SK-N-SH (cell line): Measurements from ENCODE around the gene IST1. TPM values are rescaled to one million over a fixed set of nuclear protein-coding genes. Genes with fewer than 3 reads are reported as not detected.

Experiments
- CTCF ChIA-PET: fragments of 300-600, 350-600 bp; formaldehyde crosslinking; extraction: SDS; loops from one replicate; lab custom pipeline; 2021; lab: Yijun Ruan, JAX
- POLR2A ChIA-PET: fragments of 350-600 bp; sonication (Branson Sonifier 250); formaldehyde crosslinking; extraction: SDS; loops from one replicate; lab custom pipeline; 2020; ENCODE audit warnings: antibody characterized with exemption, inconsistent platforms; lab: Yijun Ruan, JAX
- DNase-seq: peaks from one replicate; pipeline ENCODE4 v3.0.0; 2012
- H2AFZ ChIP-seq: fragments of 200-600 bp; sonication (generic); 2 replicates; pipeline ENCODE4 v1.8.1; 2016; ENCODE audit warnings: antibody characterized with exemption, mild to moderate bottlenecking, low read depth
- H3F3A ChIP-seq: fragments of 200-600 bp; sonication (generic); replicated peaks from 2 replicates; pipeline ENCODE3; 2016; ENCODE audit warnings: antibody characterized with exemption, mild to moderate bottlenecking; ENCODE audit not compliant: insufficient read depth
- H3K27ac ChIP-seq, 2 experiments: fragments of 200-500 bp in 1 of 2; fragments of 200-600 bp in 1 of 2; sonication (Bioruptor generic) in 1 of 2; sonication (generic), shearing (Covaris generic) in 1 of 2; 2 replicates each; pipeline versions ENCODE4 v1.5.1 to v1.6.1; 2014 to 2016; ENCODE audit warnings: low read depth in 2 of 2, inconsistent platforms in 1 of 2, low read length in 1 of 2, mild to moderate bottlenecking in 1 of 2, mixed read lengths in 1 of 2
- H3K27me3 ChIP-seq: fragments of 200-600 bp; sonication (generic), shearing (Covaris generic); 2 replicates; pipeline ENCODE4 v1.6.1; 2016; ENCODE audit warnings: mixed run types; ENCODE audit not compliant: insufficient read depth
- H3K36me3 ChIP-seq, 2 experiments: fragments of 200-500 bp in 1 of 2; fragments of 200-600 bp in 1 of 2; sonication (Bioruptor generic) in 1 of 2; sonication (generic) in 1 of 2; replicated peaks in 1 of 2; 2 replicates each; pipeline versions ENCODE3 to v1.5.1; 2014 to 2016; ENCODE audit warnings: low read length in 1 of 2, mild to moderate bottlenecking in 1 of 2; ENCODE audit not compliant: insufficient read depth in 2 of 2, control insufficient read depth in 1 of 2
- H3K4me1 ChIP-seq, 2 experiments: fragments of 200-500 bp in 1 of 2; fragments of 200-600 bp in 1 of 2; sonication (Bioruptor generic) in 1 of 2; sonication (generic), shearing (Covaris generic) in 1 of 2; 2 replicates each; pipeline versions ENCODE4 v1.5.1 to v1.6.1; 2014 to 2016; ENCODE audit warnings: low read depth in 1 of 2, low read length in 1 of 2, mixed run types in 1 of 2; ENCODE audit not compliant: insufficient read depth in 2 of 2, control insufficient read depth in 1 of 2
- H3K4me2 ChIP-seq: fragments of 200-600 bp; sonication (generic), shearing (Covaris generic); 2 replicates; pipeline ENCODE4 v1.6.1; 2017; ENCODE audit warnings: mixed run types
- H3K4me3 ChIP-seq, 2 experiments: fragments of 200-500 bp in 1 of 2; fragments of 200-600 bp in 1 of 2; sonication (Bioruptor generic) in 1 of 2; sonication (generic), shearing (Covaris generic) in 1 of 2; 2 replicates each; pipeline versions ENCODE4 v1.5.1 to v1.8.1; 2014 to 2016; ENCODE audit warnings: low read depth in 2 of 2, inconsistent platforms in 1 of 2, low read length in 1 of 2, mild to moderate bottlenecking in 1 of 2, mixed read lengths in 1 of 2, moderate library complexity in 1 of 2
- H3K79me2 ChIP-seq: fragments of 200-600 bp; sonication (generic); 2 replicates; pipeline ENCODE4 v1.8.1; 2017; ENCODE audit warnings: mild to moderate bottlenecking; ENCODE audit not compliant: insufficient read depth
- H3K9ac ChIP-seq: fragments of 200-600 bp; sonication (generic); 2 replicates; pipeline ENCODE4 v1.6.1; 2017; ENCODE audit warnings: mixed run types
- H3K9me2 ChIP-seq: fragments of 200-600 bp; sonication (generic); 2 replicates; pipeline ENCODE4 v1.6.1; 2017; ENCODE audit warnings: mixed run types
- H3K9me3 ChIP-seq: fragments of 200-600 bp; sonication (generic); 2 replicates; pipeline ENCODE4 v1.6.1; 2017; ENCODE audit warnings: mixed run types, mild to moderate bottlenecking, moderate library complexity
- H4K20me1 ChIP-seq: fragments of 200-600 bp; sonication (generic); 2 replicates; pipeline ENCODE4 v1.6.1; 2017; ENCODE audit warnings: mild to moderate bottlenecking, mixed run types; ENCODE audit not compliant: insufficient read depth
- ELF1 ChIP-seq: IDR thresholded peaks from 2 replicates; pipeline ENCODE4 v1.4.0; 2012
- EZH2phosphoT487 ChIP-seq: fragments of 200-600 bp; sonication (generic); IDR thresholded peaks from 2 replicates; pipeline ENCODE4 v1.6.1; 2017; ENCODE audit warnings: low read depth, mixed run types, mild to moderate bottlenecking, antibody characterized with exemption, moderate library complexity, borderline replicate concordance
- FOXM1 ChIP-seq: IDR thresholded peaks from 2 replicates; pipeline ENCODE4 v1.4.0; 2012; ENCODE audit warnings: low read depth, mild to moderate bottlenecking
- GABPA ChIP-seq: IDR thresholded peaks from 2 replicates; pipeline ENCODE4 v1.4.0; 2012; ENCODE audit warnings: low read depth, mild to moderate bottlenecking
- MEF2A ChIP-seq: IDR thresholded peaks from 2 replicates; pipeline ENCODE4 v1.4.0; 2012; ENCODE audit warnings: low read depth, borderline replicate concordance
- NFIC ChIP-seq: IDR thresholded peaks from 2 replicates; pipeline ENCODE4 v1.4.0; 2012; ENCODE audit warnings: borderline replicate concordance
- NRF1 ChIP-seq: IDR thresholded peaks from 2 replicates; pipeline ENCODE4 v1.6.1; 2012; ENCODE audit warnings: low read depth, mild to moderate bottlenecking, low read length
- RCOR1 ChIP-seq: fragments of 150-350 bp; IDR thresholded peaks from 2 replicates; pipeline ENCODE4 v1.6.1; 2017; ENCODE audit warnings: antibody characterized with exemption, low read length
- RFX5 ChIP-seq: IDR thresholded peaks from 2 replicates; pipeline ENCODE4 v1.6.1; 2012; ENCODE audit warnings: mild to moderate bottlenecking, improper control_type of control experiment, low read length
- SIN3A ChIP-seq: IDR thresholded peaks from 2 replicates; pipeline ENCODE4 v1.6.1; 2012; ENCODE audit warnings: low read depth, mild to moderate bottlenecking, low read length, moderate library complexity, borderline replicate concordance
- SMC3 ChIP-seq: IDR thresholded peaks from 2 replicates; pipeline ENCODE4 v1.6.1; 2012; ENCODE audit warnings: low read depth, low read length, improper control_type of control experiment
- TAF1 ChIP-seq: IDR thresholded peaks from 2 replicates; pipeline ENCODE4 v1.6.1; 2012; ENCODE audit warnings: low read depth, mild to moderate bottlenecking, low read length, moderate library complexity, borderline replicate concordance
- TEAD4 ChIP-seq: IDR thresholded peaks from 2 replicates; pipeline ENCODE4 v1.4.0; 2012; ENCODE audit warnings: mild to moderate bottlenecking, borderline replicate concordance; ENCODE audit not compliant: insufficient read depth
- USF2 ChIP-seq: fragments of 150-350 bp; IDR thresholded peaks from 2 replicates; pipeline ENCODE4 v1.6.1; 2017; ENCODE audit warnings: antibody characterized with exemption, low read length, low read depth, borderline replicate concordance
- YY1 ChIP-seq: IDR thresholded peaks from 2 replicates; pipeline ENCODE4 v1.4.0; 2012; ENCODE audit warnings: low read depth, mild to moderate bottlenecking
- WGBS: methylation state at CpG from one replicate; pipeline ENCODE4 v1.1.6; 2017; ENCODE audit warnings: low lambda C conversion rate; 5-methylcytosine and 5-hydroxymethylcytosine counted together
- polyA plus RNA-seq, 3 experiments: library from polyadenylated mRNA; depleted of rRNA; stranded (reverse); fragments of >200 nt; gene quantifications; 2 replicates each; pipeline ENCODE4 v1.2.3, GENCODE V29; 2012
- TF ChIP-seq, protein P1 (sequence below): IDR thresholded peaks from 2 replicates; pipeline ENCODE4 v1.4.0; 2012; ENCODE audit warnings: low read depth, borderline replicate concordance
- TF ChIP-seq, protein P2 (sequence below): IDR thresholded peaks from 2 replicates; pipeline ENCODE4 v1.4.0; 2012; ENCODE audit warnings: low read depth, borderline replicate concordance

Gene IST1
- polyA plus RNA-seq, 1 of the 3 experiments (the other 2 are of a cell fraction): 133 TPM

DNA sequence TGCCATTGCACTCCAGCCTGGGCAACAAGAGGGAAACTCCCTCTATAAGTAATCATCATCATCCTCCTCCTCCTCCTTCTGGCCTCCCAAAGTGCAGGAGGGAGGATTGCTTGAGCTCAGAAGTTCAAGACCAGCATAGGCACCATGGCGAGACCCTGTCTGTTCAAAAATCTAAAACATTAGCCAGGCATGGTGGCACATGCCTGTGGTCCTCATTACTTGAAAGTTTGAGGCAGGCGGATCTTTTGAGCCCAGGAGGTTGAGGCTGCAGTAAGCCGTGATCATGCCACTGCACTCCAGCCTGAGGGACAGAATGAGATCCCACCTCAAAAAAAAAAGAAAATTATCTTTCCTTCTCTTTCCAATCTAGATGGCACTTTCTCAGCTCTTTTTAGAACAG is 77.0 kb downstream of the IST1 start:
- DNase-seq: no peak
- no peak overlapping the region for H3K9ac ChIP-seq
- ChIA-PET CTCF (interaction anchor here (1.4 to 3.0 kb wide), 3 partner anchors 11 to 90 kb away, joined by 4 to 11 read pairs (median 7); no protein-coding TSS in a partner anchor), POLR2A (no interaction called here)
- H2AFZ ChIP-seq: no peak overlapping the region
- no peaks in the 10 kb centered on the region for H4K20me1 ChIP-seq
- no peaks in the 10 kb centered on the region for H3K79me2 ChIP-seq
- H3K36me3 ChIP-seq: no peaks in the 10 kb centered on the region
- 88% methylated on average over 3 of the region's 3 CpGs for WGBS
- no peaks in the 10 kb centered on the region for H3F3A ChIP-seq
- H3K9me2 ChIP-seq: no peaks in the 10 kb centered on the region
- TF ChIP-seq TAF1 (no peak), RFX5 (no peak), MEF2A (no peak), USF2 (no peak), NRF1 (no peak), GABPA (no peak), FOXM1 (no peak), TEAD4 (no peak), ELF1 (no peak), SIN3A (no peak), YY1 (no peak), NFIC (no peak), EZH2phosphoT487 (no peak), SMC3 (no peak), RCOR1 (no peak)
- TF ChIP-seq, protein P1, sequence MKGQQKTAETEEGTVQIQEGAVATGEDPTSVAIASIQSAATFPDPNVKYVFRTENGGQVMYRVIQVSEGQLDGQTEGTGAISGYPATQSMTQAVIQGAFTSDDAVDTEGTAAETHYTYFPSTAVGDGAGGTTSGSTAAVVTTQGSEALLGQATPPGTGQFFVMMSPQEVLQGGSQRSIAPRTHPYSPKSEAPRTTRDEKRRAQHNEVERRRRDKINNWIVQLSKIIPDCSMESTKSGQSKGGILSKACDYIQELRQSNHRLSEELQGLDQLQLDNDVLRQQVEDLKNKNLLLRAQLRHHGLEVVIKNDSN: no peak
- TF ChIP-seq, protein P2, sequence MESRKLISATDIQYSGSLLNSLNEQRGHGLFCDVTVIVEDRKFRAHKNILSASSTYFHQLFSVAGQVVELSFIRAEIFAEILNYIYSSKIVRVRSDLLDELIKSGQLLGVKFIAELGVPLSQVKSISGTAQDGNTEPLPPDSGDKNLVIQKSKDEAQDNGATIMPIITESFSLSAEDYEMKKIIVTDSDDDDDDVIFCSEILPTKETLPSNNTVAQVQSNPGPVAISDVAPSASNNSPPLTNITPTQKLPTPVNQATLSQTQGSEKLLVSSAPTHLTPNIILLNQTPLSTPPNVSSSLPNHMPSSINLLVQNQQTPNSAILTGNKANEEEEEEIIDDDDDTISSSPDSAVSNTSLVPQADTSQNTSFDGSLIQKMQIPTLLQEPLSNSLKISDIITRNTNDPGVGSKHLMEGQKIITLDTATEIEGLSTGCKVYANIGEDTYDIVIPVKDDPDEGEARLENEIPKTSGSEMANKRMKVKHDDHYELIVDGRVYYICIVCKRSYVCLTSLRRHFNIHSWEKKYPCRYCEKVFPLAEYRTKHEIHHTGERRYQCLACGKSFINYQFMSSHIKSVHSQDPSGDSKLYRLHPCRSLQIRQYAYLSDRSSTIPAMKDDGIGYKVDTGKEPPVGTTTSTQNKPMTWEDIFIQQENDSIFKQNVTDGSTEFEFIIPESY: no peak
- H3K4me3 ChIP-seq: no peak overlapping the region
- H3K4me1 ChIP-seq: no peaks in the 10 kb centered on the region
- no peaks in the 10 kb centered on the region for H3K27me3 ChIP-seq
- no peak overlapping the region for H3K4me2 ChIP-seq
- no peak overlapping the region for H3K27ac ChIP-seq
- no peaks in the 10 kb centered on the region for H3K9me3 ChIP-seq
